Suppressor macrophage treated with lipopolysaccharide for 1 hour (primary cell): Measurements from ENCODE around the gene TGFBR1.
A peak's percentile ranks its signal among the peaks of the same experiment; 100 is the strongest.
"Not testable (repeated sequence)": the region's sequence is repeated elsewhere in the genome, so short reads cannot be mapped to it uniquely, and the experiment has no call there.

Source experiments
- DNase-seq, 3 donors: peaks; one replicate each; pipeline ENCODE4 v3.0.0-alpha.2; 2020 to 2022

TGFBR1 gene

GRCh38 chr9:99076483-99077171 lies 28.3 kb upstream of the TGFBR1 start:
- DNase-seq, result no peak

GRCh38 chr9:99078717-99079116 lies 26.2 kb upstream of the TGFBR1 start:
- DNase-seq, result no peak

DNA sequence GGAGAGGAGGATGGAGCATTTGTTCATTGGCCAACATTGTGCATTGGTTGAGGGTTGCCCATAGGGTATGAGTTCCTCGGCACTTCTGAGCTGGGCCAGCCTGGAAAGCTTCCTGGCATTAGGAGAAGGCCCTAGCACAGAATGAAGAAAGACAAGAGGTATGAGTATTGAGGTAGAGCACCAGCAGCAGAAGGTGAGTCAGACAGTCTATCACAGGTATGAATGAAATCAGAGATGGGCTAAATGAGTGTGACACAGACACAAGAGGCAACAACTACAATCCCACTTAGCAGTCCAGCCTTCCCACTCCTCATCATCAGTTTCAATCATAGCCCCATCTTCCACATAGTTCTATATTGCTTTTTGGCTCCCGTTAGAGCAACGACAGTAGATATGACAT lies 25.4 kb upstream of the TGFBR1 start:
- DNase-seq, result no peak

- no peak for DNase-seq
Observed at GRCh38 chr9:99083051-99083450, 21.9 kb upstream of the TGFBR1 start.

DNA sequence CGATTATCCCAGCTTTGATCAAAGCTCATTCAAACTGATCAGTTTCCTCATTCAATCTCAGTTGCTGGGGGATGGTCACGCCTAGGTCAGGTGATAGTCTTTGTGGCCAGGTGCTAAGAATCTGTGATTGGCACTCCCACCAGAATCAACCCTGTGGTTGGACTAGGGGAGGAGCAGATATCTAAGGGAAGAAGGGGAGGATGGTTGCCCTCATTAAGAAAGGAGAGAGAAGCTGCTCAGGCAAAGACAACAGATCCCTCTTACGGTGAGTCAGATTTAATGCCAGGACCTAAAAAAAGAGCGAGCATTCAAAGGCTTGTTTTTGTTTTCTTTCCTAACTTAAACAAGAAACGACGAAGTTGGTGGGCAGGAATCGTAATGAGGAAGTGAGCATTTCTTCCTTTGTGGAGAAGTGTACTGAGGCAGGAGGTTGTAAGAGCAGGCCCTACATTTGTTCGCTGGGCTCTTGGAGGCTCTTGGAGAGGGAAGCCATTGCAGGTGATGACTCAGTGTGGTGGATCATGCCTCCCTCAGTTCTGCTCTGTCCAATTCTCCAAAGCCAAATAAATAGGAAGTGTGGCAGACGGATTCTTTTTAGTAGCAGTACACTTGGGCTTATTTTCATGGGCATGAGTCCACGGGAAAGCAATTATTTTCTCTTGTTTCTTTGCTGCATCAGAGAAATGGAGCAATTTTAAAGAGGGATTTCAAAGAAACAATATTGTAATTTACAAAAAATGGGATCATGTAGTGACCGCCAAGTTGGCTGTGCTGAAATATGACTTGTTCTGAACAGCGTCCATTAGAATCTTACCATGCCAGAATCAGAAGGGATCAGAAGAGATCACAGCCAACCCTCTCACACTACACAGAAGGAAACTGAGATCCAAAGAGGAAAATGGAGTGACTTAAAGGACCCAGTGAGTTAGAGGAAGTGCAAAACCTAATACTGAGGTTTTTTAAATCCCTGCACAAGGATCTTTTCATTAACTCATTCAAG lies 18.7 kb upstream of the TGFBR1 start:
- DNase-seq, result peak; percentile 79 to 87 (median 85)

- no peak for DNase-seq
Observed at GRCh38 chr9:99087462-99087861, 17.5 kb upstream of the TGFBR1 start.

DNA sequence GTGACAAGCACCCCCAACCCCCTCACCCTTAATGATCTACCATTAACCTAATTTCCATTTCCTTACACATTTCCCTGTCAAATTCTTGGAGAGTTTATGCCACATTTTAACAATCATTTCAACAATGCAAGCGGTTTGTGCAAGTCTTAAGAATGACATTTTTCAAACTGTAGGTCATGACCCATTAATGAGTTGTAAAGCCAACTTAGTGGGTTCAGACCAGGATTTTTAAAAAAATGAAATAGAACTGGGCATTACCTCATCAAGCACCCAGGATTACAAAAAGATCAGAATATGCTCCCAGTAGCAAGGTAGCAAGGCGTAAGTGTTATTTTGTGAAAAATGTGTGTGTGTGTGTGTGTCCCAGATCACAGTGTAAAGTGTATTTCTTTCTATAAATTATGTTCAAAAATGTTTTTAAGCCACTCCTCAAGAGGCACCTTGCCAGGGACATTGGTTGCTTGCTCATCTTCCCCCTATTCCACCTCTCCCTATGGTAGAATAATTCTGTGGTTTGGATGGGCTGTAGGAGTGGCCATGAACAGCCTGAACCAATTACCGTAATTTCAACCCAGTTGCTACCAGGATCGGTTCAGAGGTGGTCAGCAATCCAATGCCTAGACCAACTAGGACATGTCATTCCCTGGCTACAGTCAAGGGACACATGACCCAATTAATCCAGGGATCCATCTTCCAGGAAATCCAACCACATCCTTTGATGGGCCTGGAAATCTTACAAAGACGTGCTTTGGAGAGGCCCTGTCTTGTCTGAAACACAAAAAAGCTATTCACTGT lies 14.4 kb upstream of the TGFBR1 start:
- no peak for DNase-seq

- no peak for DNase-seq
Observed at GRCh38 chr9:99092643-99093491, 12.0 kb upstream of the TGFBR1 start.

DNA sequence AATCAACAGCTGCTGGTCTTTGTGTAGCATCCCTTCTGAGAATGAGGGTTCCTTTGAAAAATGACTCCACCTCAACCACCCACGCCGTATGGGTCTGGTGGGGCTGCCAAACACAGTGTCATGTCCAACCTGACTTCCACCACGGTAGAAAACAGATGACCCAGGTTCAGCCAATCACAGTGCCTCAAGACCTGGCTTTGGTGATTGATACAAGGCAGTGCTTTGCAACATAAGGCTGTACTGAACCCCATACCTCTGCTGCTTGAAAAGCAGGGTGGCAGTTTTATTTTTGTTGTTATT lies 11.5 kb upstream of the TGFBR1 start:
- DNase-seq, result no peak

GRCh38 chr9:99095565-99095964 lies 9.3 kb upstream of the TGFBR1 start:
- DNase-seq, result no peak

GRCh38 chr9:99096409-99096808 lies 8.5 kb upstream of the TGFBR1 start:
- no peak for DNase-seq

GRCh38 chr9:99099806-99100585 lies 4.9 kb upstream of the TGFBR1 start:
- not testable (repeated sequence) for DNase-seq

GRCh38 chr9:99101271-99101670 lies 3.6 kb upstream of the TGFBR1 start:
- DNase-seq, result no peak

- DNase-seq, result no peak
Observed at GRCh38 chr9:99101812-99102211, 3.1 kb upstream of the TGFBR1 start.

GRCh38 chr9:99103054-99103895 lies 1.6 kb upstream of the TGFBR1 start:
- DNase-seq, result no peak

DNA sequence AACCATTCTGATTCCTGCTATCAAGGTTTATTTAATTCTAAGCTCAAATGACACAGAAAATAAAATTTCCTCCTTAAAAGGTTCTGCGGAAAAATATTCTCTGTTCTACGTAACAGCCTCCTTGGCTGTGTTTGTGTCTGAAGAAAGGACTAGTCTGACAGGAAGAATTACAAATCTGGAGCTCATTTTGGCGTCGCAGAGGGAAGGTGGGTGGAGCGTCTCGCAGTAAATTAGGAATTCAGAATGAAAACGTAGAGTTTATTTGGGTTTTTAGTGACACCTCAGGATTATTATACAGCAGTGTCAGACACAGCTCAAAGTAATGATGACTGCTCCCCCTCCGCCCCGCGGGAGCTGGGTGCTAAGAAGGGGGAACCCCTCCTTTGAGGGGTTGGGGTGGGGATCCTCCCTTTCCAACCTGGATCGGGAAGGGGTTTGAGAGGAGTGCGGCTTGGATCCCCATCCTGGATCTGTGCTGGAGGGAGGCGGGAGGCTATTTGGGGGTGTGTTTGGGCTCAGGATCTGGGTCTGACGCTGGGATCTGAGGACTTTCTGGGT lies 933 bp upstream of the TGFBR1 start:
- peak; percentile 42 to 62 (median 43) for DNase-seq

- peak; percentile 94 to 98 (median 95) for DNase-seq
Observed at GRCh38 chr9:99105152-99106043, 485 bp downstream of the TGFBR1 start.

DNA sequence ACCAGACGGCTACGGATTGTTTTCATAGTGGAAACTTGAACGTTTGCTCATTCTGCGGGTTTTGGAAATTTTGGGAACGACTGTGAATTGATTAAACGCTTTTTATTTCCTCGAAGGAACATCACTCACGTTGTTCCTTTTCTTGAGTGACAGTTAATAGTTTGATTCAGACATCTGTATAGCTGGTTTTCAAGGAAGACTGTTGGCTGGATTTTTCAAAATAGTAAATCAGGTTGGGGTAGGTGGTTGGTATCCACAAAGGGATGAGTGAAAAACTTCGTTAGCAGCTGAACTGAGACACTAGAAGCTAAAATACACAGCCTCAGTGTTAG lies 1.1 kb downstream of the TGFBR1 start:
- DNase-seq, result peak in 1 of 3 donors; percentile 68

DNA sequence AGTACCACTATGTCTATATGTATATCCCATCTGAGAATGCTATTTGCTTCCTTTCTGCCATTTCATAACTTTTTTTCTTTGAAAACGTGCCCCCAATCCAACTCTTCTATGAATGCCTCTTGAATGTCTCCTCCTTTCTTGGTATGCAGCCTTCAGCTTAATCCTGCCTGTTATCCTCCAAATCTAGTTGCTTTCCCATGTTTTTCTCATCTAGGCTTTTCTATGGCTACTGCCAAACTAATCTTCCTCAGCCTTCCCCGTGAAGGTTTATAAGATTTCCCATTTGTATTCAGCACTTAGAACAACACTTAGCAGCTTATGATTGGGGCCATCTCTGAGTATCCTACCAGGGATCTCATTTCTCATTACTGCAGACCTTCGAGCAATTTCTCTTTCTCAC lies 2.5 kb downstream of the TGFBR1 start:
- DNase-seq, result no peak
